H1 (cell line): ENCODE measurements around the gene NDUFB4. TPM values are rescaled to one million over a fixed set of nuclear protein-coding genes. Genes with fewer than 3 reads are reported as not detected.

ENCODE experiments used
- CTCF ChIA-PET: fragments of 300-600 bp; sonication (Branson Sonifier 250); formaldehyde crosslinking; loops from one replicate; lab custom pipeline; 2021; ENCODE audit not compliant: partially characterized antibody; lab: Charles Lee
- POLR2A ChIA-PET: fragments of 300-600 bp; sonication (Branson Sonifier 250); formaldehyde crosslinking; loops from one replicate; lab custom pipeline; 2021; ENCODE audit warnings: inconsistent platforms; ENCODE audit not compliant: partially characterized antibody; lab: Charles Lee
- DNase-seq, 2 experiments: peaks; one replicate each; pipeline versions ENCODE4 v3.0.0 to v3.0.0-alpha.2; 2010 to 2022; ENCODE audit warnings: low spot score in 2 of 2, low read depth in 1 of 2, mixed read lengths in 1 of 2
- FAIRE-seq: peaks from 2 replicates; lab custom pipeline; 2011; peaks lifted over from hg19 to GRCh38; lab: Jason Lieb, UNC
- H2AFZ ChIP-seq: 2 replicates; pipeline ENCODE4 v1.8.1; 2012; ENCODE audit warnings: low read length, inconsistent platforms
- H2AK5ac ChIP-seq: 2 replicates; pipeline ENCODE4 v1.6.1; 2013; ENCODE audit warnings: low read depth, low read length
- H2BK120ac ChIP-seq: replicated peaks from 2 replicates; pipeline ENCODE3; 2013; ENCODE audit warnings: low read depth, low read length, inconsistent platforms
- H2BK12ac ChIP-seq: 2 replicates; pipeline ENCODE4 v1.6.1; 2013; ENCODE audit warnings: low read depth, low read length
- H2BK15ac ChIP-seq: 2 replicates; pipeline ENCODE4 v1.6.1; 2013; ENCODE audit warnings: low read length
- H2BK20ac ChIP-seq: 2 replicates; pipeline ENCODE4 v1.6.1; 2013; ENCODE audit warnings: low read length
- H2BK5ac ChIP-seq: 2 replicates; pipeline ENCODE4 v1.6.1; 2013; ENCODE audit warnings: low read depth, low read length
- H3K14ac ChIP-seq: 2 replicates; pipeline ENCODE4 v1.6.1; 2013; ENCODE audit warnings: inconsistent platforms; ENCODE audit not compliant: insufficient read length
- H3K18ac ChIP-seq: 2 replicates; pipeline ENCODE4 v1.6.1; 2013; ENCODE audit warnings: low read length; ENCODE audit errors: extremely low read depth
- H3K23ac ChIP-seq: 2 replicates; pipeline ENCODE4 v1.6.1; 2013; ENCODE audit warnings: inconsistent platforms; ENCODE audit not compliant: insufficient read length
- H3K23me2 ChIP-seq: 2 replicates; pipeline ENCODE4 v1.6.1; 2013; ENCODE audit warnings: low read depth, low read length
- H3K27ac ChIP-seq: 2 replicates; pipeline ENCODE4 v1.6.1; 2011; ENCODE audit warnings: low read depth, low read length, inconsistent platforms
- H3K27me3 ChIP-seq, 4 experiments: replicated peaks in 1 of 4; 1 replicate in 1 of 4; 2 replicates in 3 of 4; pipeline versions ENCODE4 v1.6.1 to v1.8.1; 2011 to 2013; ENCODE audit warnings: low read length in 3 of 4, mild to moderate bottlenecking in 3 of 4, inconsistent platforms in 2 of 4, mixed read lengths in 2 of 4, moderate library complexity in 1 of 4; ENCODE audit not compliant: control insufficient read depth in 3 of 4, insufficient read depth in 3 of 4; ENCODE audit errors: extremely low read depth in 1 of 4
- H3K36me3 ChIP-seq, 4 experiments: 2 replicates each; pipeline versions ENCODE4 v1.6.1 to v1.8.1; 2011 to 2013; ENCODE audit warnings: mild to moderate bottlenecking in 4 of 4, low read length in 3 of 4, moderate library complexity in 2 of 4, control low read depth in 1 of 4, inconsistent platforms in 1 of 4; ENCODE audit not compliant: insufficient read depth in 4 of 4, control insufficient read depth in 2 of 4
- H3K4ac ChIP-seq: replicated peaks from 2 replicates; pipeline ENCODE3; 2013; ENCODE audit warnings: low read length, low read depth, mixed read lengths, inconsistent platforms; ENCODE audit not compliant: insufficient read length
- H3K4me1 ChIP-seq, 4 experiments: replicated peaks in 1 of 4; 1 replicate in 1 of 4; 2 replicates in 3 of 4; pipeline versions ENCODE4 v1.6.1 to v1.8.1; 2011 to 2013; ENCODE audit warnings: low read length in 3 of 4, inconsistent platforms in 2 of 4, mixed read lengths in 1 of 4; ENCODE audit not compliant: insufficient read depth in 4 of 4, control insufficient read depth in 3 of 4
- H3K4me2 ChIP-seq, 2 experiments: 2 replicates each; pipeline versions ENCODE4 v1.6.1 to v1.8.1; 2011 to 2013; ENCODE audit warnings: low read depth in 2 of 2, low read length in 2 of 2, control low read depth in 1 of 2, inconsistent platforms in 1 of 2, mild to moderate bottlenecking in 1 of 2; ENCODE audit not compliant: insufficient read depth in 1 of 2
- H3K4me3 ChIP-seq, 4 experiments: fragments of 200-600, 300-600 bp in 1 of 4; sonication (generic), shearing (Covaris generic), sonication (Bioruptor Twin) in 1 of 4; 2 replicates each; pipeline versions ENCODE4 v1.5.1 to v1.8.1; 2011 to 2016; ENCODE audit warnings: low read length in 4 of 4, low read depth in 3 of 4, control low read depth in 2 of 4, inconsistent platforms in 2 of 4, mild to moderate bottlenecking in 2 of 4, mixed read lengths in 1 of 4, moderate library complexity in 1 of 4; ENCODE audit not compliant: insufficient read depth in 2 of 4; ENCODE audit errors: extremely low read depth in 1 of 4
- H3K56ac ChIP-seq: replicated peaks from 2 replicates; pipeline ENCODE3; 2013; ENCODE audit warnings: low read depth, mild to moderate bottlenecking, mixed read lengths, low read length, inconsistent platforms; ENCODE audit not compliant: insufficient read length
- H3K79me1 ChIP-seq: 2 replicates; pipeline ENCODE4 v1.6.1; 2013; ENCODE audit warnings: low read depth, low read length, control low read depth
- H3K79me2 ChIP-seq, 2 experiments: 2 replicates each; pipeline versions ENCODE4 v1.6.1 to v1.8.1; 2012 to 2013; ENCODE audit warnings: low read length in 2 of 2, mild to moderate bottlenecking in 2 of 2, inconsistent platforms in 1 of 2; ENCODE audit not compliant: insufficient read depth in 2 of 2, control insufficient read depth in 1 of 2
- H3K9ac ChIP-seq, 4 experiments: replicated peaks in 1 of 4; 1 replicate in 1 of 4; 2 replicates in 3 of 4; pipeline versions ENCODE4 v1.6.1 to v1.8.1; 2011 to 2013; ENCODE audit warnings: low read depth in 3 of 4, low read length in 3 of 4, control low read depth in 2 of 4, mild to moderate bottlenecking in 2 of 4, moderate library complexity in 2 of 4, inconsistent platforms in 1 of 4; ENCODE audit errors: extremely low read depth in 1 of 4
- H3K9me3 ChIP-seq, 2 experiments: 2 replicates each; pipeline versions ENCODE4 v1.6.1 to v1.8.1; 2012 to 2013; ENCODE audit warnings: mild to moderate bottlenecking in 2 of 2, moderate library complexity in 2 of 2, control low read depth in 1 of 2, inconsistent platforms in 1 of 2, low read depth in 1 of 2, low read length in 1 of 2, mixed read lengths in 1 of 2; ENCODE audit not compliant: insufficient read depth in 2 of 2
- H4K20me1 ChIP-seq, 2 experiments: replicated peaks in 1 of 2; 2 replicates each; pipeline versions ENCODE3 to v1.8.1; 2011 to 2013; ENCODE audit warnings: inconsistent platforms in 2 of 2, low read length in 2 of 2, mild to moderate bottlenecking in 1 of 2; ENCODE audit not compliant: insufficient read depth in 2 of 2, control insufficient read depth in 1 of 2
- H4K5ac ChIP-seq: 2 replicates; pipeline ENCODE4 v1.6.1; 2013; ENCODE audit warnings: low read length, low read depth, mixed read lengths, inconsistent platforms; ENCODE audit not compliant: insufficient read length
- H4K8ac ChIP-seq: 2 replicates; pipeline ENCODE4 v1.8.0; 2013; ENCODE audit warnings: mild to moderate bottlenecking, moderate library complexity, low read length, inconsistent platforms; ENCODE audit not compliant: insufficient read depth; ENCODE audit errors: extremely low read depth
- H4K91ac ChIP-seq: replicated peaks from 2 replicates; pipeline ENCODE3; 2013; ENCODE audit warnings: low read length, mixed read lengths, inconsistent platforms; ENCODE audit not compliant: insufficient read length
- CTCF ChIP-seq, 3 experiments: IDR thresholded peaks; 1 replicate in 2 of 3; 2 replicates in 1 of 3; pipeline versions ENCODE4 v1.5.1 to v1.6.1; 2011; ENCODE audit warnings: low read length in 3 of 3, mild to moderate bottlenecking in 3 of 3, inconsistent platforms in 2 of 3, low read depth in 1 of 3, moderate library complexity in 1 of 3; ENCODE audit not compliant: insufficient read depth in 1 of 3; ENCODE audit errors: control extremely low read depth in 1 of 3
- E2F6 ChIP-seq: IDR thresholded peaks from 2 replicates; pipeline ENCODE4 v1.6.1; 2012; ENCODE audit warnings: inconsistent platforms
- WGBS, 2 experiments: shearing (Covaris generic) in 1 of 2; methylation state at CpG; one replicate each; pipeline versions ENCODE4 v1.1.6 to v1.1.7; 2013 to 2015; ENCODE audit warnings: low lambda C conversion rate in 2 of 2, mixed read lengths in 2 of 2, inconsistent platforms in 1 of 2, low coverage in 1 of 2, missing lambda C conversion rate in 1 of 2; ENCODE audit not compliant: insufficient replicate concordance in 2 of 2, insufficient coverage in 1 of 2, insufficient read length in 1 of 2; ENCODE audit errors: extremely low coverage in 1 of 2, missing lambda C conversion rate in 1 of 2; 5-methylcytosine and 5-hydroxymethylcytosine counted together
- polyA plus RNA-seq, 7 experiments: library from polyadenylated mRNA; depleted of rRNA in 3 of 7; stranded (reverse) in 5 of 7; unstranded in 2 of 7; fragments of >200 nt in 5 of 7; fragments of 200-250 nt in 2 of 7; gene quantifications; 1 replicate in 5 of 7; 2 replicates in 1 of 7; 4 replicates in 1 of 7; pipeline versions ENCODE4 v1.2.1 to v1.2.3, GENCODE V29; 2011 to 2013; ENCODE audit warnings: missing spikeins in 2 of 7, mixed read lengths in 2 of 7
- total RNA-seq: library from RNA; stranded (reverse); fragmentation: NEBNext Ultra II Directional; extraction: Animal tissue kit (Norgen Biotek cat#: 25700); gene quantifications from 2 replicates; pipeline ENCODE4 v1.2.1, GENCODE V29; 2021

NDUFB4 gene
- total and polyA plus RNA-seq, 2 of the 8 experiments (the other 6 are each of a cell fraction or from before 2014, with no cell fraction given): 184 to 382 TPM

- Histone ChIP-seq H3K9me3 (peaks cover 0 to 3% of the 10 kb centered on the region in 2 experiments; a peak in 1 of 4 replicates), H3K14ac (no peak overlapping the region), H2AFZ (no peak overlapping the region), H2BK5ac (no peak overlapping the region), H3K4me3 (no peak overlapping the region), H2AK5ac (no peak overlapping the region), H3K4me2 (no peak overlapping the region), H2BK20ac (no peak overlapping the region), H3K56ac (no peak overlapping the region), H3K9ac (no peak overlapping the region), H3K79me1 (no peaks in the 10 kb centered on the region), H4K20me1 (no peaks in the 10 kb centered on the region), H3K27me3 (no peaks in the 10 kb centered on the region), H3K27ac (no peak overlapping the region), H3K23ac (no peak overlapping the region), H2BK15ac (no peak overlapping the region), H2BK120ac (no peak overlapping the region), H4K91ac (no peak overlapping the region), H3K23me2 (no peaks in the 10 kb centered on the region), H3K18ac (no peak overlapping the region), H3K4ac (no peak overlapping the region), H3K4me1 (no peaks in the 10 kb centered on the region), H3K36me3 (no peaks in the 10 kb centered on the region; a peak in 1 of 8 replicates), H4K5ac (no peak overlapping the region), H3K79me2 (no peaks in the 10 kb centered on the region), H2BK12ac (no peak overlapping the region), H4K8ac (no peak overlapping the region)
- FAIRE-seq (no peak), DNase-seq (no peak)
- WGBS, 2 experiments: 89% methylated on average over 4 of the region's 4 CpGs; no CpG with 5 or more reads in 1 of the 2 experiments
- CTCF ChIA-PET: interaction anchor here (0.9 to 1.4 kb wide), 4 partner anchors 9 to 398 kb away, joined by 3 to 8 read pairs (median 4); no protein-coding TSS in a partner anchor
- POLR2A ChIA-PET: interaction anchor here (0.7 to 1.3 kb wide), 2 partner anchors 8 to 44 kb away, joined by 3 read pairs; no protein-coding TSS in a partner anchor
- TF ChIP-seq E2F6 (no peak), CTCF (IDR thresholded peaks at IDR 0.05; ENCODE audit: control extremely low read depth in 1 of 3, insufficient read depth in 1 of 3, low read depth in 1 of 3, low read length in 3 of 3) (peak in 1 of 3 experiments; percentile 4; a peak in 1 of 4 replicates)
Measured at GRCh38 chr3:120642368-120642948, 46.3 kb downstream of the NDUFB4 start.
